GM19463 (cell line): ENCODE measurements around the gene TCF7.

Source experiments
- ATAC-seq: cut with Tn5 transposase; IDR thresholded peaks from one replicate; pipeline ENCODE4 v1.9.1; 2021; ENCODE audit warnings: mild to moderate bottlenecking, moderate library complexity; ENCODE audit not compliant: unreplicated experiment

TCF7 gene

DNA sequence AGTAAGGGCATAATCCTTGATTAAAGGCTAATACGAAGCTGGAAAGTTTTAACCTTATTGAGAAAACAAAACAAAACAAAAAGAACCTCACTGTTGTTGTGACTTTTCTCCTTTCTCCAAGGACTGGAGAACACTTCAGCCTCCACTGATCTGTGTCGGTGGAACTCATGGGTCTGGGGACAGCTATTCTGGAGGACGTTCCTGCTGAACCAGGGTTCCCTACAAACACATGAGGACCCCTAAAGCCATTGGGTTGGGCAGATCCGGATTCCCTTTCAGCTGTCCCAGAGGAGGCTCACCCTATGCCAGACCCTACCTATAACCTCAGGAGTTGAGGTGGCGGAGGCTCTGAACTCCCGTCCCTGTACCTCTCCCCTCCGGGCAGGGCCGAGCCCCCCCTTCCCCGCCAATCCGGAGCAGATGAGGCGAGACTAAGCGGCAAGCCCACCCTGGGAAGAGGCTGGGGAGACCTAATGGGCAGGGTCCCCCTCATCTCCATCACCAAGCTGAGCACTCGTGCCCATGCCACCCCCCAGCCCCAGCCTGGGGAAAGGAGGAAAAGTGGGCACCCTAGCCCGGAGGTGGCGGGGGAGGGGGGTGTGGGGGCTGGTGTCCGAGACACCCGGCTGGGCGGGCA, 1.6 kb upstream of the TCF7 start:
- ATAC-seq, result no peak

DNA sequence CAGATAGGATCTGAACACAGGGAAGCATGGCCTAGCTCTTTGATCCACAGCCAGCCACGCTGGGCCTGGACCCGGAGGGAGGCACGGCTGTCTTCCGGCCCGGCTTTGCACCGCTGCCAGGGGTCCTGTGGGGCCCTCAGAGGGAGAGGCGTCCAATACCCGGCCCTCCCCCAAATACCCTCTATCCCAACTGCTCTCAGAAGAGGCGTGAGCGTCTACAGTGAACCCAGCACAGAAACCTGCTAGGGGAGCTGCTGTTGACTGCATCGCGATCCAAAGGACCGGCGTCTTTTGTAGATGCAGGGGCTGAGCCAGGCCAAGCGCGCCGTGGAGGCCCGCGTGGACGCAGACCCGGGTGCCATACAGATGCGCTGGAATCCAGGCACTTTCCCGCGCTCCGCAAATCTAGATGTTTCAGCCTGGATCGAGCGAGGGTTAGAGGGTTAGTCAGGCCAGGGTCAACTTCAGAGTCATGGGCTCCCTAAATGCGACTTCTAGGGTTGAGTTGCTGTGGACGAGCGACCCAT, 1.1 kb upstream of the TCF7 start:
- no peak for ATAC-seq

DNA sequence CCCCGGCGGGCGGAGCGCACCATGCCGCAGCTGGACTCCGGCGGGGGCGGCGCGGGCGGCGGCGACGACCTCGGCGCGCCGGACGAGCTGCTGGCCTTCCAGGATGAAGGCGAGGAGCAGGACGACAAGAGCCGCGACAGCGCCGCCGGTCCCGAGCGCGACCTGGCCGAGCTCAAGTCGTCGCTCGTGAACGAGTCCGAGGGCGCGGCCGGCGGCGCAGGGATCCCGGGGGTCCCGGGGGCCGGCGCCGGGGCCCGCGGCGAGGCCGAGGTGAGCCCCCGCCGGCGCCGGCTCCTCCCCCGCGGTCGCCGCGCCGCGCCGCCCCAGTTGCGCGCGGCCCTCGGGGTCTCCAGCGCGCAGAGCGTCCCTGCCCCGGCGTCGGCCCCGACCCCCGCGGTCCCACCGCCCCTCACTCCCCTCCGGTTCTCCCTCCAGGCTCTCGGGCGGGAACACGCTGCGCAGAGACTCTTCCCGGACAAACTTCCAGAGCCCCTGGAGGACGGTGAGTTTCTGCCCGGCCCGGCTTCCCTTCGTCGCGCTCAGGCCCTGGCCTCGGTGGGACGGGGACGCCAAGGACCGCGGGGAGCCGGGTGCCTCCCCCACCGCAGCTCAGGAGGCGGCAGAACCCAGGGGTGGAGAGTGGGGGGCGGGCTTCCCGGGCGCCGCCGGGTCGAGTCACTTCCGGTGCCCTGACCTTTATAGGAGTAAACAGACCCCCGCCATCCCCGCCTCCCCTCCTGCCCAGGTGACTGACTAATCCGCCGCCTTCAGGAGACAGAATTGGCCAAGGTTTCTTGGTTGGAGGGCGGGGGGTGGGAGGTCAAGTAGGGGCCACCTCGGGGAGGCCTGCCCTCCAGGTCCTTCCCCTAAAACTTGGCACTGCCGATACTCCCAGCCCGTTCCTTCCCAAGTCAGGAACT, 665 bp downstream of the TCF7 start:
- peak; percentile 5 for ATAC-seq

DNA sequence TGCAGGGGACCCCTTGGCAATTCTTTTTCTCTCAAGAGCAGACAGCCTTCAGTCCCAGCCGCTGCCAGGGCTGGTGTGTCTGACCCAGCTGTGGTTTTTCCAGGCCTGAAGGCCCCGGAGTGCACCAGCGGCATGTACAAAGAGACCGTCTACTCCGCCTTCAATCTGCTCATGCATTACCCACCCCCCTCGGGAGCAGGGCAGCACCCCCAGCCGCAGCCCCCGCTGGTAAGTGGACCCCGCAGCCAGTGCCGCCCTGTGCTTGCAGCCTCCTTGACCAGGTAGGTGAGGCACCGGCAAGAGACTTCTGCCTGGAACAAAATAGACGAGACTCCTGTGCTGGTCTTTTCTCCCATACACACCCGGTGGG, 1.3 kb downstream of the TCF7 start:
- no peak for ATAC-seq

DNA sequence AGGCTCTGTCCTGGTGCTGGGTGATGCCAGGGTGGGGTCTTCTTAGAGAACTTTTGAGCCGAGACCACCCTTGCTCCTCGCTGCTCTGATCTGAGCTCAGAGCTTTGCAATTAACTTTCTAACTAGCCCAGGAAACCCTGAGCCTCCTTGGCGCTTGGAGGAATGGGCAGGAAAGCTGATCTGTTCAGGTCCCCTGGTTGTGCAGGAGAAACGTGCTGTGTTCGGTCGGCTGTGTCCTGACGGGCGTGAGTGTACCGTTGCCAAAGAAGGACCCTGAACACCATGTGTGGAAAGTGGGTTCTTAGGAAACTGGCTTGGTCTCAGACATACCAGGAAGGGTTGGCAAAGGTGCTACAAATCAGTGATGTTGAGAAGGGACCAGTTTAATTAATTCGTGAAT, 1.8 kb downstream of the TCF7 start:
- no peak for ATAC-seq

DNA sequence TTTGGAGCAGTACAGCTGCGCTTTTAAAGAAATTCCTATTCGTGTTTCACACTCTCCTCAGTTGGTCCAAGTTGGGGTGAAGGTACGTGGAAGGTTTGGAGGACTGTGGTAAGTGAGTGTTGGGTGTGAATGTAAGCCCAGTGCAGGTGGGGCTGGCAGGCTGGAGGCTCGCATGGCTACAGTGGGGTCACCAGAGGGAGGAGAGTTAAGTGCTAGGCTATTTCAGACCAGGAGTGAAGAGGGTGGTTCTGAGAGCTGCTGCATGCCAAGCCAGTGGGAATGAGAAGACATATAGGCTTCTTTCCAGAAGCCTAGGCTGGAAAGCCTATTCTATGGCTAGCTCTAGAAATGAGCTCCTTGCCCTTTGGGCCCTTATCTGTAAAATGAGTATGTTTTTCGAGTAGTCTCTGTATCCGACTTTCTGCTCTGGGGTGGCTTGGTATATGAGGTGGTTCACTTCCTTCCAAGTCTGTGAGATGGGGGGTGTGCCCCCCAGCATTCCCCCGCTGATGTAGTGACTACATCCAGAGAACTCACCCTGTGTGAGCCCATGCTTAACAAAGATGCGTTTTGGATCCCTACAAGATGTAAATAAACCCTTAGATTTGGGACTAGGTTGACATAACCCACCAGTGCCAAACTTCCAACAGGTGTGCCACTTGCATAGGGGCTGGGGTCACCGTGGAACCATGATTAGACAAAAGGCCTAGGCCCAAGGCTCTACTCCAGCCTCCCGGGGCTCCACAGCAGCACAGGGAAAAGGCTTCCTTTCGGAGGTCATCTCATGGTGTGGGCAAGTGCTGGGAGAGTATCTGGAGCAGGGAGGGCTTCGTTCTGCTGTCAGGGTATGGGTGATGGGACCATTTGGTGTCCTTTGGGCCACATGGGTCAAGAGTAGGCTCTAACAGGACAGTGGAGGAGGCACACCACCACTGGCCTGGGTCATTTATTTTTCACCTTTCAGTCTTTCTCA, 2.6 kb downstream of the TCF7 start:
- ATAC-seq, result no peak

DNA sequence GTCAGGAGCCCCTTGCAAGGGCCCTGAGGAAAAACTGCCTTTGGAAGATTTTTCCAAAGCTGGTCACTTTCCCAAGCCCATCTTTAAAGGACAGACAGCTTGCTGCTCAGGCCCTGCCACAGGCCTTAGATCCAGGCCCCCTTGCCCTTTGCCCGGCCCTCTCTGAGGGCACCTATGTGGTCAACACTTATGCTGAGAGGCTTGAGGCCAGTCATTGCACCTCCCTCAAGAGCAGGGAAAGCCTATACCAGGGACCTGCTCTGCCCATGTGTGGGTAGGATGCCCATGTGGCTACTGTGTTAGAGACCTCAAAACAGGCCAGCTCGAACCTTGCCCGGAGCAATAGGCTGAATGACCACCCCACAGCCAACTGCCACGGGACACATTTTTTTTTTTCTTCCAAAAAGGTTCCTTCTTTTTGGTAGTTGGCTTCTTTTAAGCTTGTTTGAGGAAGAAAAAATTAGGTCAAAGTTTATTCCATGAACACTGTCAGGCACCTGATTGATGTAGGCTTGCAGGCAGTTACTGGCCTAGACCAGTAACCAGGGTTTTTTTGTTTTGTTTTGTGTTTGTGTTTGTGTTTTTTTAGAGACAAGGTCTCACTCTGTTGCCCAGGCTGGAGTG, 3.8 kb downstream of the TCF7 start:
- ATAC-seq, result no peak

DNA sequence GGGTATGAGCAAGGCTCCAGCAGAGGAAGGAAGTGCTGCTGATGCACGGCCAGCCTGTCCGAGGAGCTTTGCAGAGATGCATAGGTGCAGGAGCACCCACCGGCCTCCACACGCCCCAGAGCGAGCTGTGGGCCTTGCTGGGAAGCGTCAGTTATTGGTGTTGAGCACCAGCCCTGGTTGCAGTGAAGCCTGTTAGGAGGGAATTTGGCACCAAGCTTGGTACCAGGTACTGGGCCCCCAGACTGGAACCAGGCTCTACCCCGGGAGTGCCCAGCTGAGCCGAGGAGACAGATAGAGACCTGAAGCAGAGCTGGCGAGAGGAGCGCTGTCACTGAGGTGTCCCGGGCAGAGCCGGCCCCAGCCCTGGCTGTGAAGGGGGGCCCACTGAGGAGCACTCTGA, 5.2 kb downstream of the TCF7 start:
- ATAC-seq, result no peak

DNA sequence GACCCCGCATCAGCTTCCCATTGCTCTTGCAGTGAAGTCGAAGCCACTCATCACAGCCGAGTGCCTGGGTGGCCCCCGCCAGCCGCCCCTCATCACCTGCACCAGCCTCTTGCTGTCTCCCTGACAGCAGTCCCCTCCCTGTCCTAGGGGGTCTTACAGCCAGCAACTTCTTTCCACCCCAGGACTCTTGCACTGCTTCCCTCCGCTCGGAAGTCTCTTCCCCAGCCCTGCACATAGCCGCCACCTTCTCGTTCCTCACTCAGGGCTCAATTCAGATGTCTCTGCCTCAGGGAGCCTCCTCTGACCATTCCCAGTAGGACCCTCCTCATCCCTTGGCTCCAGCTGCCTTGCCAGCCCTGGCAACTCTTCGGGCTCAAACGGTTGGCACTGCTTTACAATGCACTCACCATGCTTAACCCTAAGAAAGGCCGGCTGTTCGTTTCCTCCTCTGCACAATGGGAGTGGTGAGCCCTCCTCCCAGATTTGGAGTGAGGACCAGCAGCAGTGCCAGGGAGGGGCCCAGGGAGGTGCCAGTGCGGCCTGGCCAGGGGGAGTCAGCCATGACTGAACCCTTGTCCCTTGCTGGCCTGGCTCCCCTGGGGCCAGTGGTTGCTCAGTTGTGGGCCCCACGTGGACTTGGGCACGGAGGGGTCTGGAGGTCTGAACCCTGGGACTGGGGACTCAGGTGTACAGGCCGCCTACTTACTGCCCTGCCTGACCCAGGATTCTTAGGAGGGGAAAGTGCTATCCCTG, 6.1 kb downstream of the TCF7 start:
- ATAC-seq, result no peak

DNA sequence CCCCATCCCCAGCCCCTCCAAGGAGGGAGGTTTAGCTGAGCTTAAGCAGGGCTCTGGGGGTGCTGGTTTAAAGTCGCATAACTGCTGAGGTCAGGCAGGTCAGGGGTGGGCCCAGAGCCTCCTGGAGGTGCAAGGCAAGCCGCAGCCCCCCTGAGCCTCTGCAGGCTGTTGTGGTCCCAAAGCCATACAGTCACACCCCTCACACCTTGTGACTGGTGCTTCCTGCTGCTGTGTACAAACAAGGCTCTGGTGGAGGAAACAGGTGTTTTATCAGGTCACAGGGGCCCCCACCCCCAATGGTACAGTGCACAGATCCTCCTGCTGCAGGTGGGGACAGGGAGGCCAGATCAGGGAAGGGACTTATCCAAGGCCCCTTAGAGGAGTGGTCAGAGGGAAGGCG, 8.0 kb downstream of the TCF7 start:
- no peak for ATAC-seq

DNA sequence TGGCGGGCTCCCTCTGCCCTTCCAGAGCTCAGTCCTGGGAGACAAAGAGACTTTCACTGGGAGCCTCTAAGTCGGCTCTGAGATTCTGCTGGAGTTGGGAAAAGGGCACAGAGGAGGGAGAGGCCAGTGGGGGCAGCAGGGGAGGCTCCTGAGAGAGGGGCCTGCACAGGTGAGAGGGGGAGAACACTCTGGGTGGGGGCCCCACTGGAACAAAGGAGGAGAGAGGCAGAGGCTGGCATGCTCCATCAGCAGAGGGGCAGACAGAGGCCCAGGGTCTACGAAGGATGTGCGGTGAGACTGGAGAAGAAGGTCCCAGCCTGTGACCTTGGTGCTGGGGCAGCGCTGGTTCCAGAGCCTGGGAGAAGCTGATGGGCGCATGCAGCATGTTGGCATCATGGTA, 8.9 kb downstream of the TCF7 start:
- ATAC-seq, result no peak

DNA sequence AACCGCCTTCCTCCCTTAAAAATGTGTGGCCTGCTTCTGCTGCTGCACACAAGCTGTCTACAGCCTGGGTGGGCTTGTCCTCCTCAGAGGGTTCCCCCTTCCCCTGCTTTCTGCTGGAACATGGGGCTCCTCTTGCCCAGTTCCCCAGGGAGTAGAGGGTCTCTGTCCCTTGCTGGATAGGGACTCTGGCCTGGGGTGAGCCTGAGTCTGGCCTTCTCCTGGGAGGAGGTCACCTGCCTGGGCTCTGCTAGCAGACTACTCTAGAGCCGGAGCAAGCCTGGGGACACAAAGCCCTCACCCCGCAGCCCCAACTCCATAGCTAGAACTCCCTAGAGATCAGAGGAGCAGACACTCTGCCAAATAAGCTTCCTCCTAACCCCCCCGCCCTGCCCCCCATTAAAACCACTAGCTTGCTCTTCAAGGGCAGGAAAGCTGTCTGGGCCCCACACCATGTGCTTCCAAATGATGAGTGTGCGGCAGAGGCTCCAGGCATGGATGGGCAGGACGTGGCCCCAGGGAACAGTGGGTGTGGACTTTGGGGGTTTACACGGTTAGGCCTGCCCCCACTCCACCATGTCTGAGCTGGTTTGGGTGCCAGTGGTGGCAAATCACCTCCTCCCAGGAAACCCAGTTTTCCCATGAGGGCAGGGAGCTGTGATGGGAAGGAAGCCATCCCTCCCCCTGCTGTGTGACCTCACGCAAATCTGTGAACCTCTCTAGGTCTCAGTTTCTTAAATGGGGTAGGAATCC, 10.0 kb downstream of the TCF7 start:
- no peak for ATAC-seq

DNA sequence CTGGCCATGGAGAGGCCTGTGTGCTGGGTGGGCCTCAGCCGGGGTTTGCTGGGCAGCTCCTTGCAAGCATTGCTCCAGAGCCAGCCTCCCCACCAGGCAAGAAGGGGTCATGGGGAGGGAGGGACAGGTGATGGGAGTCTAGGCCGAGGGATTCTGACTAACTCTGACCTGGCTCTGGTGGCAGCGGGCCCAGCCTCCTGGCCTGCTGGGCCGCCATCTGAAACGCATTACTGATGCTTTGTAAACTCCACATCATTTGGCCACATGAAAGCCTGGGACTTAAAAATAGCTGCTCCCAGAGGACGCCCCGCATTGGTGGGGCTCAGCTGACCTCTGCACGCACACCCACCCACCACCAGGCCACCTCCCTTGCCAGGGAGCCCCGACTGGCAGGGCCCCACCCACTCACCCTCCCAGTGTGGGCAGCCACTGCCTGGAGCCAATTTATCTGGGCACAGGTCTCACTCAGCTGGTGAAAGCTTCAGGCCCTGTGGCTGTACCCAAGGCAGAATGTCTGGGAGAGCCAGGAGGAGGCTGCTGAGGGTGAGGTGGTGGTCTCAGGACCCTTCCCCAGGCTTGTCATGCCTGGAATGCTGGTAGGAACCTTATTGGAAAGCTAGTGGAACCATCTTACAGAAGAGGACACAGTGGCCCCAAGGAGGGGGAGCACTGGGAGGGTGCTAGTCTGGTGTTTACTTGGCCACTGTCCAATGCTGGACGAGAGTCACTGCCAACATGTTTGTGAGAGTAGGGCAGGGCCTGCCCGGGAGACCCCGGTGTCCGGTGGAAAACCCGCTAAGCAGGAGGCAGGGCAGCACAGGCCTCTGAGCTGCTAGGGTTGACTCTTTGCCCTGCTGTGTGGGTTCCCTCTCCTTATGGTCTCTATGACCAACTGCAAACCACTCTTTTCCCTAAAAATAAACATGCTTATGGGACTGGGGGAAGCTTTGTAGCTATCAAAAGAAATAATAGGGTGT, 10.8 kb downstream of the TCF7 start:
- no peak for ATAC-seq

DNA sequence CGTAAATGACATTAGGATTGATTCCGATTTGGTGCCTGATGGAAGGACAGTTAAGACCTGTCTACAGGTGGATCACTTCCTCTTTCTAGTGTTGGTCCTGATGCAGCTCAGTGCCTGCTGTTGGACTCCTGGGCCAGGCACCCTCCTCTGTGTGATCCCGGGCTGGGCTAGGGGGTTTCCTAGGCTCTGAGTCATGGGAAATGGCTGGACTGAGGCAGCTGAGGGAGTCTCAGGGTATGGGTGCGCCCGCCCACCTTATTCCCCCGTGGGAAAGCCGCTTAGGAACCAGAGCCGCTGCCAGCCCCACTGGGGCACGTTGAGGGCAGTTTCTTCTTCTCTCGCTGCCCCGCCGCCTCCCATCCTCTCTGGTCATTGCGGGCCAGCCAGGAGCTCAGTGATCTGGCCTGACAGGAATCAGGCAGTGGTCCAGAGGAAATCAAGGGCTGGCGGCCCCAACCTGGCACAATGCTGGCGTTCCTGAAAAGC, 12.9 kb downstream of the TCF7 start:
- peak; percentile 60 for ATAC-seq

DNA sequence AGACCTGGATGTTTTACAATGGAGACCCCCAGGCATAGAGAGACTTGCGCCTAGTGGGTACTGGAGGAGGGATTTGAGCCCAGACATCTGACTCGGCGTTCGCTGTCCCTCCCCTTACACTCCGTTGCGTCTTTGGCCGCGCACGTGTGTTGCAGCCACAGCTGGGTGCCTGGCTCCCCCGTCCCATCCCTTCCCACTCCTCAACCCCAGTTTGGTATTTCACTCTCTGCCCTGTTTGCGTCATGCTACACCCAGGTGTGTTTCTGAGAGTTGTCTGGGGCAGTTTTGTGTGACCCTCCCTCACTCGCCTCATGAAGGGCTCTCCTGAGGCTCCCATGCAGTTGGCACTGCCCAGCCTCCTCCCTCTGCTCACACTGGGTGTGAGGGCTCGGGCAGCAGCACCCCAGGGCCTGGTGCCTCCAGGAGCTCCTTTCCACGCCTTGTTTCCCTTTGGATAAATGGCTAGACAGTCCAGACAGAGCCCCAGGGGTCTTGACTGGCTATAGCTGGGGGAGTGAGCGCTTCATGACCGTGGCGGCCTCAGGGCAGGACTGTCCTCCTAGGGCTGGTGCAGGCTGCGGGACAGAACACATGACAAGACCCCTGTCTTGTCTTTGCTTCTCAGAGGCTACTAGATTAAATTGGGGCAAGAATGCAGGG, 13.6 kb downstream of the TCF7 start:
- no peak for ATAC-seq

DNA sequence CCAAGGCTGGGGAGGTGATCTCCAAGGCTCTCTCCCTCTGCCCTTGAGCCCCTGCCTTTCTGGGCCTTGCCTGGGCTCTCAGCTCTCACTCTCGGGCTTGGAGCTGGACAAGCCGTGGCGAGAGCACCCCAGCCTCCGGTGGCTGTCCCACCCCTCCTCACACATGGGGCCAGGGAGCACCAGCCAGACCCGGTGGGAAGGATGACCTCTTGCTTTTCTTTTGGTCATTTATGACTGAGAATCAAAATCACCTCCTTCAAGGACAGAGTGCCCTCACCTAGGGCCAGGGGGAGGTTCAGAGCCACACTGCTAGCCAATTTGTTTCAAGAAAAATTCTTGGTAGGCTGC, 14.1 kb downstream of the TCF7 start:
- ATAC-seq, result no peak

DNA sequence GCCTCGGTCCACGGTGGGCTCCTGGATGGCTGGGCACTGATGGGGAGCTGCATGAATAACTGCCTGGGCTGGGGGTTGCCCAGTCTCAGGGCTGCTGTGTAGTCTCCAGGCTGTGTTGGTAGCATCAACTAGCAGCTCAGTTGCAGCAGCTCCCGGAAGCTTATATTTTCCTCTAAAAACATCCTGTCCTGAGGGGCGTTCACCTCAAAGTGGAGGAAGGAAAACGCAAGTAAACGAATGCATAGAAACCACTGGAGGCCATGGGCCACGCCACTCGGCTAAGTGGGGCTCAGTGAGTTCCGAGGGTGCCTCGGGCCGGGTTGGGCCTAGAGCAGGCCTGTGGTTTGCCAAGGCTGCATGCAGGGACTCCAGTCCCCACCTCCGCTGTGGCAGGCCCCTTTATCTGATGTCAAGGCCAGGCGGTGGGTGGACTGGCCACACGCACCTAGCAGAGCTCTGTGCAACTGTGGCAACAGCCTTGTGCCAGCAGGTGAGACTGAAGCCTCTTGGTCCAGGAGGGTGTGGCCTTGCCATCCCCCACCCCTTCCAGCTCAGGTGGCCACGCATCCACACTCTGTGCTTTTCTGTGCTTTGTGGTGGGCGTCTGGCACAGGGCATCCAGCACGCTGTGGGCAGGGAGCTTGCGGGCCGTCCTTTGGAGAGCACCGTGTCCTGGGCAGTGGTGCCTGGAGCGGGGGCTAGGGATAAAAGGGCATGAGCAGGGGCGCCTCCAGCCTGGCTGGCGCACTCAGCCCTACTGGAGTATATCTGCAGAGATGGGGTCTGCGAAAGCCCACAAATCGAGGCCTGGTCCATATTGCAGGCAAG, 15.1 kb downstream of the TCF7 start:
- ATAC-seq, result no peak
